ENCODE data around the gene DLGAP3.
"Not testable (repeated sequence)": the region's sequence is repeated elsewhere in the genome, so short reads cannot be mapped to it uniquely, and the experiment has no call there.

DLGAP3 gene

GRCh38 chr1:34828611-34829010, 100.8 kb downstream of the DLGAP3 start:
- no peak for DNase-seq

- no peak for DNase-seq
Measured at GRCh38 chr1:34827341-34827941, 102.0 kb downstream of the DLGAP3 start.

GRCh38 chr1:34825455-34826091, 103.9 kb downstream of the DLGAP3 start:
- no peak for DNase-seq

- no peak for DNase-seq
Measured at GRCh38 chr1:34824817-34825454, 104.5 kb downstream of the DLGAP3 start.

GRCh38 chr1:34822202-34822601, 107.2 kb downstream of the DLGAP3 start:
- DNase-seq = no peak

GRCh38 chr1:34818862-34819261, 110.6 kb downstream of the DLGAP3 start:
- DNase-seq = not testable (repeated sequence)

GRCh38 chr1:34816778-34817177, 112.7 kb downstream of the DLGAP3 start:
- no peak for DNase-seq

- no peak for DNase-seq
Measured at GRCh38 chr1:34816332-34816731, 113.1 kb downstream of the DLGAP3 start.

Data from fibroblast of upper back skin (primary cell).